Putamen (tissue), 1 donor: ENCODE measurements around the gene MTMR4.

ENCODE experiments used
- DNase-seq: peaks from one replicate; pipeline ENCODE4 v3.0.0-alpha.2; 2016; ENCODE audit warnings: low spot score

Gene MTMR4

DNA sequence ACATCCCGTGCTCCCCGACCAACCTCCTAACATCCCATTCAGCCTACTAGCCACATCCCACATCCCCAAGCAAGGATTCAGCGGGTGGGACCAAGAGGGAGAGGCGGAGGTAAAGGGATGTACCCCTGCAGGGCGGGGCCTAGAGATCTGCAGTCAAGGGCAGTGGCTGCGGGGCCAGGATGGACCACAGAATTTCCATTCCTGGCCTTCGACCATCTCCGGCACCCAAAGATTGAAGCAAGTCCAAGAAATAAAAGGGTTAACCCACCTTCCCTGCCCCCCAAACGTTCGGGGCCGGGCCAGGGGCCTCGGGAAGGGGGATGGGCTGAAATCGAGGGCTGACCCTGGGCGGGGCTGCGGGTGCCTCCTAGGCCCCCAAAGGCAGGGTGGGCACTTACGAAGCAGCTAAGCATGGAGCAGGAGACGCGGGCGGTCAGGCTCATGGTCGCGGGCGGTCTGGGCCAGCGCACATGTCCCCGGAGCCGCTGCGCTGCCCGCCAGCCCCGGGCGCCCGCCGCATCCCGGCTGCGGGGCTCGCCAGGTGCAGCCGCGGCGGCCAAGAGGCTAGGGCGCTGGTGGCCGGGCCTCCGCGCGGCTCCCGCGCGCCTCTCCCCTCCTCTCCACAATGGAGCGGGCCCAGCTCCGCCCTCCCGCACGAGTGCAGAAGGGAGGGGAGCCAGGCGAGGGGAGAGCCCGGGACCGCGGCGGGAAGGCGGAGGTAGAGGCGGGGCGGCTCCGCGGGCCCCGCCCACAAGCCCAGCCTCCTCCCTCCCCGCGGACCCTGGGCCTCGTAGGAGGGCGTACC is at the start of gene MTMR4:
MTMR4 (minus strand) TSS at position 674 of the 805 bp plus-strand sequence; CDS start at position 443, 231 bp downstream.
- peak; percentile 88 for DNase-seq

DNA sequence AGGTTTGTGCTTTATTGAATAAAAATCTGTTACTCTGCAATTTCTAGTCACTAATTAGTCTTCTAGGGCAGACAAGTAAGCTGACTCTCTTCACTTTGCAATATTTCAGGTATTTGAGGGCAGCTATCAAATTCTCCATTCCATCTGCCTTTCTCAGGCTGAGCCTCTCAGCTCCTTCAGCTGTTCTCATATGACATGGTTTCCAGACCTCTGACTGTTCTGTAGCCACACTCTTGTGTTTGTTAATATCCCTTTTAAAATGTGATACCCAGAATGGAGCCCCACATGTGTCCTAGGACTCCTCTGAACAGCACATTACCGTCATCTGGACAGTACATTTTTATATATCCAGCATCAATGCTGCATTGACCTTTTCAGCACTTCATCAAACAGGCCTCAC is 46.1 kb upstream of the MTMR4 start:
- DNase-seq, result no peak

DNA sequence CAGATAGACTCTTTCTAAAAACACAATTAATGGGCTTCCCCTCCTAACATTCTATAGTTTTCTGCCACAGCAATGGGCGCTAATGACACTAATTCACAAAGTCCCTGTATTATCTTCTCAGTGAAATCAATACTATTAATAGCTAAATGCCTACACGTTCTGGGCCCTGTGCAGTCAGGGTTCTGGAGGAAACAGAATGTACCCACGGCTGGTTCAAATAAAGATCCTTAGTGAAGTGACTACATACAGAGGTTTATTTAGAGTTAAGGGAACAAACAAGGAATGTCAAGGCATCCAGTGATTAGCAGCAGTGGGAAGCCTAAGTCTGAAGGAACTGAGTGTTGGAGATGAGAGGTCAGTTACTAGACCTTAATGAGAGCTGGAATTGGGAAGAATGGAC is 43.5 kb upstream of the MTMR4 start:
- no peak for DNase-seq

- DNase-seq, result peak; percentile 80
Observed at GRCh38 chr17:58556833-58557250, 42.4 kb upstream of the MTMR4 start.

GRCh38 chr17:58555109-58555508 is 40.7 kb upstream of the MTMR4 start:
- DNase-seq, result peak; percentile 80

- no peak for DNase-seq
Observed at GRCh38 chr17:58541249-58541648, 26.8 kb upstream of the MTMR4 start.

DNA sequence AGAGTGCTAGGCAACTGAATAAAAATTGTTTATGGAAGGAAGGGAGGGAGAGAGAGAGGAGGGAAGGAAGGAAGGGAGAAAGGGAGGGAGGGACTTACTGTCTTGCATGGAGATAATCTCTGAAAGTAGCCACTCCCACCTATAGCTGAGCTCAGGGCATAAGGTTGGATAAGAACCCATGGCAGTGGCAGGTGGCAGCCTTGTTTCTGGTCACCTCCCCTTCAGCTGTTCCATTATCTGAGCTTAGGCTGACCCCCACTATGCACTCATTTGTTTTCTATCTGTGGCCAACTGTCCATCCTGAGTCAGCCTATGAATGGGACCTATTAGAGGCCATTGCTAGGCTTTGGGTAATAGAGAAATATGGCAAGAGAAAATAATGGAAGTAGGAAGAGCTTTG is 25.3 kb upstream of the MTMR4 start:
- no peak for DNase-seq

DNA sequence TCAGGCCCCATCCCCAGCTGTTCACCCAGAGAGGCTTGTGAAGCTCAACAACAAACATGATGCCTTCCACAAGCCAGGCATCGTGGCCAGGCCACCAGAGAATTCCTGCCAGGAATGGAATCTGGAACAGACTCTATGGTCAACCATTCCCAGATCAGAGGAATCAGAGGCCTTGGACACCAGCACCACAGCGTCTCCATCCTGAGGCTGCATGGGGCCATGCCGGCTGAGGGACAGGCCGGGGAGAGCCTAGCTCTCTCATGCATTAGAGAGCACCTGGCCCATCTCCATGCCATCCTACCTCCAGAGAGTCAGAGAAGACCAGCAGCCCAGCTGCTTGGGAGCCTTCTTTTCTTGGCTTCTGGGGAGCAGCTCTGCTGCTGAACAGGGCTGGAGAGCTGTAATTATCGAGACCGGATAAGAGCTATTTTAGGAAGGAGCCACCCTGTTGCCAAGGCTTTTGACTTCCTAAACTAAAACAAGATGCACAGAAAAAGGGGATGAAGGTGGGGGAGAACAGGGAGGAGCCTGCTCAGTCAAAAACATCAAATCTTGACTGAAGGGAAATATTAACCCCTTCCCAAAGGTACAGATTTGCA is 24.5 kb upstream of the MTMR4 start:
- DNase-seq, result no peak

DNA sequence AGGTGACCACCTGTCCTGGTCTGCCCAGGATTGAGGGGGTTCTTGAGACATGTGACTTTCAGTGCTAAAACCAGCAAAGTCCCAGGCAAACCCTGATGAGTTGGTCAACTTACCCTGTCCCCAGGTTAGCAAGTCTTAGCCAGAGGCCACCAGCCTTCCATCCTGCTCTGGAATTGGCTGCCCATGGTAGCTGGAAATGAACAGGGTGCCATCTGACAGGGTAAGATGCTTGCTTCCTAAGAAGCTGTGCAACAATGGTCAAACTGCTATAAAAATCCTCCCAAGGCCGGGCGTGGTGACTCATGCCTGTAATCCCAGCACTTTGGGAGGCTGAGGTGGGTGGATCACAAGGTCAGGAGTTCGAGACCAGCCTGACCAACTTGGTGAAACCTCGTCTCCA is 22.8 kb upstream of the MTMR4 start:
- no peak for DNase-seq

- no peak for DNase-seq
Observed at GRCh38 chr17:58536542-58536941, 22.1 kb upstream of the MTMR4 start.

- no peak for DNase-seq
Observed at GRCh38 chr17:58535431-58535830, 21.0 kb upstream of the MTMR4 start.

DNA sequence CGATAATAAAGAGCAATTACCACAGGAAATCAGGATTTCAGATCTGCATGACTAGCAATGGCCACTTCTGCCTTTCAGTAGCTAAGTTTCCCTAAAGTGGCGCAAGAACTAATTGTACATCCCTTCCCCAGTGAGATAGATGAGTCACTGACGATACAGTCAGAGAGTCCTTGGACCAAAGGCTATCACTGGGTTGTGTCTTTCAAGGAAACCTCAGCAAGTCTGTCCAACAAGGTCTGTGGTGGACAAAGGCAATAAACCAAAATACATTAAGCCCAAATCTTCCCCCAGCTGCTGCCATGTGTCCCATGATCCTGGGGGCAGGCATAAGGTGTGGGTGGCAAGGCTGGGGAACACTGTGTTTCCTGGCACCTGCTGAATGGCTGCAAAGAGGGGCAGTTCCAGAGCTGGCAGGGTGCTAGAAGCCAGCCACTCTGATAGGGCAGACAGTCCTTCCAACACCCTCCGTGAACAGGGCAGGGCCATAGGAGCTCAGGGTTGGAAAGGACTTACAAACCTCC is 20.5 kb upstream of the MTMR4 start:
- no peak for DNase-seq

DNA sequence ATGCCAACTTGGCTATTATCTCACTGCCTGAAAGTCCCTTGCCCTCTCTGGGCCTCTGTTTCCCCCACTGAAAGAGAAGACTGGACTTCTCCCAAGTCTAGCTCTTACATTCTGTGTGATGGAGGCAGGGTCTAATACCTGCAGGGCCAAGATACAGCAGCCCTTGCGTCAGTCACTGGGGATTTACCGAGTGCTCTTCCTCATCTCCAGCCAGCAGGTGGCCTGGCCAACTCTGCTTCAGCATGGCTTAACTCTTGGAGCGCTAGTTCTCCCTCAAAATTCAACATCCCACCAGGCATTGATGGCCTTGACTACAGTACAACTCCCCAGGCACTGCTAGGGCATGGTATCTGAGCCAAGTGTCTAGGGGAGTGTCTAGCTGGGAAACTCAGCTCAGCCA is 19.9 kb upstream of the MTMR4 start:
- no peak for DNase-seq

GRCh38 chr17:58533616-58534188 is 19.3 kb upstream of the MTMR4 start:
- no peak for DNase-seq

DNA sequence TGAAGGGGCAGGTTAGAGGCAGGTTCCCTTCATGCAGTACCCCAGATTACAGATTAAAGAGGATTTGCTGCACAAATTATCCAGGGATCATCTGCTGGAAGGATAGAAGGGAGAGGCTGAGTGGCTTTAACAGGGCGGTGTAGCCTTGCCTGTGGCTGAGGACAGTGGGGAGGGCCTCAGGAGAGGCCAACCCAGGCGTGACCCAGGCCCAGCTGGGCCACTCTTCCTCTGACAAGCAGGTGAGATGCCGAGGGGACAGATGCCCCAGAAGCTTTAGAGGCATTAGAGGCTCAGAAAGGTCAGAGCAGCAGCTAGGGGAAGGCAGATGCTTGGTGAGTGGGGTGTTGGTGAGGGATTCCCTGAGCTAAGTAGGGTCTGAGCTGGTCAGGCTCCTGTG is 18.1 kb upstream of the MTMR4 start:
- DNase-seq, result no peak

DNA sequence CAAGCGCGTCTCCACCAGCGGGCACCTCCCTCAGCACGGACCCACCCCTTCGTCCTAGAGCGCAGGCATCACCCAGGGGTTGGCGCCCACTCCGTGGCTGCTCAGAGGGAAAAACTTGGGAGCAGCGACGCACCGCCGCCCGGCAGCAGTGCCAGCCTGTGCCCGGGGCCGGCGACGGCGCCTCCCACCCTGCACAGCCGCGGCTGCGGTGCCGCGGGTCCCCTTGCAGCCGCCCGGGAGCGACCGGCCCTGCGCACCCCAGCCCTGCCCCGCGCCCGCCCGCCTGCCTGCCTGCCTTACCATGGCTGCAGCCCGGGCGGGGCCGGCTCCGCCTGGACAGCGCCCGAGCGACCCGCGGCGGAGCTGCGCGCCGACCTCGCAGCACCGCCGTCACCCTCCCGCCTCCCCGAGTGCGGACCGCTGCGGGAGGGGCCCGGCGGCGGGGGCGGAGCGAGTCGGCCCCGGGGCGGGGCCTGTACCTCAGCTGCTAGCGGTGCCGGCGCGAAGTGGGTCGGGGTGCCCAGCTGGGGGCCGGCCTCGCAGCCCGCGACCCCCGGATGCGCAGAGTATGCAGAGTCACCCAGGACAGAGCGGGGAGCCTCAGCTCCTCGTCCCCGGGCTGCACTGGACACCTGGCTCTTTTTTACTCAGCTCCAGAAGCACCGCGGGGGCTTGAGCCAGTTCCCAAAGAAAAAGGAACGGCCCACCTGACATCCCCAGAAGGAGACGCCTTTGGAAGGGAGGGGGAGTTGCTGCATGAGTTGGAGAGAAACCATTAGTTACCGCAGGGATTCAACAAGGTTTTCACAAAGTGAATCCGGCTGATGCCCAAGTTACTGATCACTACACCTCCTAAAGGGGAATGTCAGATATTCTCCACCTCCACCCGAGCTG is 17.5 kb upstream of the MTMR4 start:
- peak; percentile 90 for DNase-seq

DNA sequence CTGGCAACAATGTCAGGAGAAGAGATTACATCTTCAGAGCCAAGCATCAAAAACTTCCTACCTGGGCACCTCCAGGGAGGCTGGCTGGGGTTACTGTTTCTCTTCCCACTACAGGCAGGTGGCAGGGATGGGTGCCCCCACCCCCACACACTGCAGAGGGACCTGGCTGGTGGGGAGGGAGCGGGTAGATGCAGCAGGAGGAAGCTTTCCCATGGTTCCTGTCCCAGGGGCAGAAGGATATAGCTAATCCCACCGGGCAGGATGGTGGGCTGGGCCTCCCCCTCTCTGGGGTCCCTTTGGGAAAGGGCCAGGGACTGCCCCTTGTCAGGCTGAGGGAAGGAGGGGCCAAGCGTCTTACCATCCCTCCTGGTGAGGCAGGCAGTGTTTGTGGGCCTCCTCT is 16.7 kb upstream of the MTMR4 start:
- DNase-seq, result no peak

DNA sequence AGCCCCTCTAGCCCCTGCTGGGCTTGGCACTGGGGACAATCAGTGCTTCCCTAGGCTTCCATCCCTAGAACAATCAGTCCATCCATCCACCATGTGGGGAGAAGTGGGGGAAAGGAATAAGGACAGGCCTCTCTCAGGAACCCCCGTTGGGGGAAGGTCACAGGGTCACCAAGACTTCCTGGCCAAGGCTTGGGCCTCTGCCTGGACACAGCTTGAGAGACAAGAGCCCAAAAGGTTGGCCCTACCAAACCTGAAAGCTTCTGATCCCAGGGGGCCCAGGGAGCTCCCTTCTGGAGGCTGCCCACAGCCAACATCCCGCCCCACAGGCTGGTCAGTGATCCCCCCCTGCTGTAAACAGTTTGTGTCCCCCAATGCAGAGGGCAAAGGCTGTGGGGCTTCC is 16.2 kb upstream of the MTMR4 start:
- DNase-seq, result no peak

DNA sequence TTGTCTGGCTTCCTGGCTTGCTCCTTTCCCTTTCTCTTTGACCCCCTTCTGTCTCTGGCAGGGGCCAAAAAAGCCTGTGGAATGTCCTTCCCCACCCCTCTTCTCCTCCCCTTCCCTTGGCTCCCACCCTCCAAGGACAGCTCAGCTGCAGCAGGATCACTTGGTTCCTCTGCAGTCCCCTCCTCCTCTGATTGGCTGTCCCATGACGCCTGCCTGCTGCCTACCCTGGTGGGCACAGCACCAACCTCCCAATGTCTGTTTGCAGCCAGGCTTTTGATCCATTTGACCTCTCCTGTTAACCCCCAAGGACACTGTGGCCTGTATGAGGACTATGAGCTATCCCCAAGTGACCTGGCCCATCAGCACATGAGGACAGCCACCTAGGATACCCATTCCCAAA is 14.8 kb upstream of the MTMR4 start:
- peak; percentile 91 for DNase-seq

DNA sequence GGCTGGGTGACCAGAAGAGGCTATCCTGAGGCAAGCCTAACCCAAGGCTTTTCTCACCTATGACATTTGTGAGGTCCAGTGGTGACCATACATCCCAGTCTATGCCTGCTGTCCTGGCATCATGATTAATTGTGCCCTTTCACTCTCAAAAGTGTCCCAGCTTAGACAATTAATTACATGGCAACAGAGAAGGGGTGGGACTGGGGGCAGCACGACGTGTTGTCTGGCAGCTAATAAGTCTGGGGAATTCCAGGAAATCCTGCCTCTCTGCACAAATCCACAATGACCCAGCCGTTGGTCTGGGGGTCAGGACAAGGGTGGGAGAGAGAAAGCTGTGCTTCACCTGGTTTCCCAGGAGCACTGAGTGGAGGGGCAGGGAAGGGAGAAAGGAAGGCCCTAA is 14.0 kb upstream of the MTMR4 start:
- no peak for DNase-seq

DNA sequence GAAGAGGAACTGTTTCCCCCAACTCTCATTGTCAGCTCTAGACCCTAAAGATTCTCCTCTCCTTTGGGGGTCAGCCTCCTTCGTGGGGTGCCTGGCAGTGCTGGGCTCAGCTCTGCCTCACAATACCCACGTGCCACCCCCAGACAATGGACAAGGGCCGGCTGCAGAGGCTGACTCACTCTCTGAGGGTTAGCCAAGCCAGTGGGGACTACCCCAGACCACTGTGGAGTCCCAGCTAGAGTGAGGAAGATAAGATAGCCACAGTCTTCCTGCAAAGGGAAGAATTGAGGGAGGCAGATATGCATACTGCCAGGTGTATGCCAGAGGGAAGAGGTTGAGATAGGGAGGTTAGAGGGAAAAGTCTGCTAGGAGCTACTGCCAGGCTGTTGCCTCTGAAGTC is 13.5 kb upstream of the MTMR4 start:
- peak; percentile 94 for DNase-seq

GRCh38 chr17:58527306-58527705 is 12.9 kb upstream of the MTMR4 start:
- no peak for DNase-seq
